D721Med (cell line): ENCODE measurements around the gene FOCAD.
"Not testable (repeated sequence)": the region's sequence is repeated elsewhere in the genome, so short reads cannot be mapped to it uniquely, and the experiment has no call there.

ENCODE experiments used
- DNase-seq: peaks from one replicate; pipeline ENCODE4 v3.0.0; 2011; ENCODE audit warnings: low spot score; ENCODE audit not compliant: insufficient read length
- FAIRE-seq: peaks from 2 replicates; lab custom pipeline; 2011; peaks lifted over from hg19 to GRCh38; lab: Jason Lieb, UNC
- TF ChIP-seq, protein P1 (sequence below): IDR thresholded peaks from 2 replicates; pipeline ENCODE4 v1.5.1; 2012; ENCODE audit warnings: mild to moderate bottlenecking, control low read depth; ENCODE audit not compliant: insufficient read depth; ENCODE audit errors: missing control alignments

Gene FOCAD

GRCh38 chr9:20646656-20647055 is 37.4 kb upstream of the FOCAD start:
- DNase-seq (no peak), FAIRE-seq (no peak)
- TF ChIP-seq, protein P1, sequence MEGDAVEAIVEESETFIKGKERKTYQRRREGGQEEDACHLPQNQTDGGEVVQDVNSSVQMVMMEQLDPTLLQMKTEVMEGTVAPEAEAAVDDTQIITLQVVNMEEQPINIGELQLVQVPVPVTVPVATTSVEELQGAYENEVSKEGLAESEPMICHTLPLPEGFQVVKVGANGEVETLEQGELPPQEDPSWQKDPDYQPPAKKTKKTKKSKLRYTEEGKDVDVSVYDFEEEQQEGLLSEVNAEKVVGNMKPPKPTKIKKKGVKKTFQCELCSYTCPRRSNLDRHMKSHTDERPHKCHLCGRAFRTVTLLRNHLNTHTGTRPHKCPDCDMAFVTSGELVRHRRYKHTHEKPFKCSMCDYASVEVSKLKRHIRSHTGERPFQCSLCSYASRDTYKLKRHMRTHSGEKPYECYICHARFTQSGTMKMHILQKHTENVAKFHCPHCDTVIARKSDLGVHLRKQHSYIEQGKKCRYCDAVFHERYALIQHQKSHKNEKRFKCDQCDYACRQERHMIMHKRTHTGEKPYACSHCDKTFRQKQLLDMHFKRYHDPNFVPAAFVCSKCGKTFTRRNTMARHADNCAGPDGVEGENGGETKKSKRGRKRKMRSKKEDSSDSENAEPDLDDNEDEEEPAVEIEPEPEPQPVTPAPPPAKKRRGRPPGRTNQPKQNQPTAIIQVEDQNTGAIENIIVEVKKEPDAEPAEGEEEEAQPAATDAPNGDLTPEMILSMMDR: no peak

- FAIRE-seq: no peak
- TF ChIP-seq, protein P1: no peak
- no peak for DNase-seq
These were observed 34.7 kb upstream of the FOCAD start for GRCh38 chr9:20649381-20649780.

- FAIRE-seq (no peak), DNase-seq (no peak)
- TF ChIP-seq, protein P1: no peak
These were observed 33.7 kb upstream of the FOCAD start for GRCh38 chr9:20650313-20650712.

DNA sequence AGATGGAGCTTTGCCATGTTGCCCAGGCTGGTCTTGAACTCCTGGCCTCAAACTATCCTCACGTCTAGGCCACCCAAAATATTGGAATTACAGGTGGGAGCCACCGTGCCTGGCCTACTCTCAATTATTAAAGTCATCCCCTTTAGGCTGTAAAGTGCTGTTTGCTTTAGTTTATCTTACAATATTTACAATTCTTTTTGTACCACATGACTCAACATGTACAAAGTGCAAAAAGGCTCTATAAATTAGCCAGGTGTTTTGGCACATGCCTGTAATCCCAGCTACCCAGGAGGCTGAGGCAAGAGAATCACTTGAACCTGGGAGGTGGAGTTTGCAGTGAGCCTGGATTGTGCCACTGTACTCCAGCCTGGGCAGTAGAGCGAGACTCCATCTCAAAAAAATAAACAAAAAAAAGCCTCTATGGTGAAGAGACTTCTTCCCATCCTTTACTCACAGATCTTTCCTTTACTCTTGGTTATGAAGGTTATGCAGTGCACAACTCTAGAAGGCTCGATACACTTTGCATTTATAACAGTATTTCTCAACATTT is 33.2 kb upstream of the FOCAD start:
- FAIRE-seq: no peak
- TF ChIP-seq, protein P1: no peak

GRCh38 chr9:20651939-20652338 is 32.1 kb upstream of the FOCAD start:
- no peak for DNase-seq
- no peak for FAIRE-seq
- TF ChIP-seq, protein P1: no peak

More for the DNA sequence above, 33.2 kb upstream of the FOCAD start:
- no peak for DNase-seq

GRCh38 chr9:20658246-20658667 is 25.8 kb upstream of the FOCAD start:
- DNase-seq, FAIRE-seq: not testable (repeated sequence)

DNA sequence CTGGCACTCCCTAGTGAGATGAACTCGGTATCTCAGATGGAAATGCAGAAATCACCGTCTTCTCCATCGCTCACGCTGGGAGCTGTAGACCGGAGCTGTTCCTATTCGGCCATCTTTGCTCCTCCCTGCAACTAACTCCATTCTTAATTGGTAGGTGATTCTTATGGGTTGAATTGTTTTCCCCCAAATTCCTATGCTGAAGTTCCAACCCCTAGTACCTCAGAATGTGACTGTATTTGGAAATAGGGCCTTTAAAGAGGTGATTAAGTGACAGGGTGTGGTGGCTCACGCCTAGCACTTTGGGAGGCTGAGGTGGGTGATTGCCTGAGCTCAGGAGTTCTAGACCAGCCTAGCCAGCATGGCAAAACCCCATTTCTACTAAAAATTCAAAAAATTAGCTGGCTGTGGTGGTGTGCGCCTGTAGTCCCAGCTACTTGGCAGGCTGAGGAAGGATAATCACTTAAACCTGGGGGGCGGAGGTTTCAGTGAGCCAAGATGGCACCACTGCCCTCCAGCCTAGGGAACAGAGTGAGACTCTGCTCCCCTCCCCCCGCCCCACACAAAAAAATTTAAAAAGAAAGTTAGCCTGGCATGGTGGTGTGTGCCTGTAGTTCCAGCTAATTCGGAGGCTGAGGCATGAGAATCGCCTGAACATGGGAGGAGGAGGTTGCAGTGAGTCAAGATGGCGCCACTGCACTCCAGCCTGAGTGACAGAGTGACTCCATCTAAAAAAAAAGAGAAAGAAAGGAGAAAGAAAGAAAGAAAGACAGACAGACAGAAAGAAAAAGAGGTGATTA is 25.2 kb upstream of the FOCAD start:
- no peak for FAIRE-seq
- no peak for DNase-seq
- TF ChIP-seq, protein P1: no peak
